PC-9 (cell line): ENCODE data around the gene IQCH. TPM values are rescaled to one million over a fixed set of nuclear protein-coding genes. Genes with fewer than 3 reads are reported as not detected.

ENCODE experiments used
- BruUV-seq: library from RNA; stranded (reverse); fragments of 400-500 nt; replicated peaks from 2 replicates; lab custom pipeline; 2021; lab: Mats Ljungman, UMichigan
- CTCF ChIA-PET: fragments of 300-600 bp; sonication (Branson Sonifier 250); formaldehyde crosslinking; loops from one replicate; lab custom pipeline; 2022; ENCODE audit warnings: antibody characterized with exemption; lab: Charles Lee
- POLR2A ChIA-PET: fragments of 300-600 bp; sonication (Branson Sonifier 250); formaldehyde crosslinking; loops from one replicate; lab custom pipeline; 2022; ENCODE audit warnings: antibody characterized with exemption; ENCODE audit not compliant: unreplicated experiment; lab: Charles Lee
- DNase-seq, 2 experiments: peaks; one replicate each; pipeline versions ENCODE4 v3.0.0 to v3.0.0-alpha.2; 2015 to 2022; ENCODE audit warnings: mixed read lengths in 1 of 2
- H2AFZ ChIP-seq: fragments of 200-600 bp; sonication (generic); 2 replicates; pipeline ENCODE4 v1.8.1; 2017; ENCODE audit warnings: antibody characterized with exemption
- H3F3A ChIP-seq: fragments of 200-600 bp; sonication (generic); 2 replicates; pipeline ENCODE4 v1.8.1; 2017; ENCODE audit warnings: antibody characterized with exemption, mild to moderate bottlenecking, low read depth; ENCODE audit not compliant: insufficient read depth
- H3K27ac ChIP-seq: fragments of 200-600 bp; sonication (generic); 2 replicates; pipeline ENCODE4 v1.6.1; 2016; ENCODE audit warnings: mixed run types
- H3K27me3 ChIP-seq: fragments of 200-600 bp; sonication (generic); 2 replicates; pipeline ENCODE4 v1.6.1; 2016; ENCODE audit warnings: low read depth, mixed run types; ENCODE audit not compliant: insufficient read depth
- H3K36me3 ChIP-seq: fragments of 200-600 bp; sonication (generic); 2 replicates; pipeline ENCODE4 v1.6.1; 2016; ENCODE audit warnings: low read depth, mixed run types
- H3K4me1 ChIP-seq: fragments of 200-600 bp; sonication (generic); replicated peaks from 2 replicates; pipeline ENCODE4 v1.6.1; 2016; ENCODE audit warnings: mixed run types; ENCODE audit not compliant: insufficient read depth
- H3K4me2 ChIP-seq: fragments of 200-600 bp; sonication (generic); 2 replicates; pipeline ENCODE4 v1.6.1; 2017; ENCODE audit warnings: mixed run types
- H3K4me3 ChIP-seq: fragments of 200-600 bp; sonication (generic); 2 replicates; pipeline ENCODE4 v1.6.1; 2016; ENCODE audit warnings: mixed run types
- H3K79me2 ChIP-seq: fragments of 200-600 bp; sonication (generic); 2 replicates; pipeline ENCODE4 v1.6.1; 2017; ENCODE audit warnings: low read depth, mixed run types
- H3K9me2 ChIP-seq: fragments of 200-600 bp; sonication (generic); 2 replicates; pipeline ENCODE4 v1.8.1; 2017; ENCODE audit warnings: mild to moderate bottlenecking; ENCODE audit not compliant: insufficient read depth
- H3K9me3 ChIP-seq: fragments of 200-600 bp; sonication (generic); 2 replicates; pipeline ENCODE4 v1.8.1; 2016; ENCODE audit warnings: low read depth; ENCODE audit not compliant: insufficient read depth
- H4K20me1 ChIP-seq: fragments of 200-600 bp; sonication (generic); 2 replicates; pipeline ENCODE4 v1.8.1; 2017; ENCODE audit not compliant: insufficient read depth
- EZH2 ChIP-seq: fragments of 200-600 bp; sonication (generic); IDR thresholded peaks from 2 replicates; pipeline ENCODE4 v1.8.0; 2017; ENCODE audit warnings: antibody characterized with exemption, low read depth
- intact Hi-C: fragments of 100-400 bp; cut with micrococcal nuclease; formaldehyde crosslinking; loops from one replicate; pipeline ENCODE4 v1.10.0; 2022; ENCODE audit not compliant: unreplicated experiment
- total RNA-seq: library from RNA; stranded (reverse); gene quantifications from 2 replicates; pipeline ENCODE4 v1.2.3, GENCODE V29; 2021
- TF ChIP-seq, protein P1 (sequence below): fragments of 200-600 bp; sonication (generic); conservative IDR thresholded peaks from 2 replicates; pipeline ENCODE4 v1.6.1; 2017; ENCODE audit warnings: mixed run types, antibody characterized with exemption, mild to moderate bottlenecking, moderate library complexity

Gene IQCH
- total RNA-seq, 1 experiment from 2014 or later: 7.5 TPM

DNA sequence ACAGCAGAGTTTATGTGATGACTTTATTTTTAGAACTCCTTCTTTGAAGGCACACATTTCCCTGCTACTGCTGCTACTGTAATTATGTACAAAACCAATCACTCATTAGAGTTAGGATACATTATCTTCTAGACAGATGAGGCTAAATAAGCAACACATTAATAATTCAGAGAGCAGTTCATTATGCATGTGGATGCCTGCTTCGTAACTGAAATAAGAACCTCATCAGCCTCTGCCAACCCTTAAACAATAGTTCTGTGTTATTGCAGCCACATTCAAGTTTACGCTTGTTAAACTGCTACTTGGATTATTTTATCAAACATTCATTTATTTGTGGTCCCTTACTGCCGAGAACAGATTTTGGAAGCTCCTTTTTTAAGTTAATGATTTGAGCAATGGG is 213.8 kb downstream of the IQCH start:
- POLR2A ChIA-PET: no interaction called here
- Histone ChIP-seq H3K36me3 (no peaks in the 10 kb centered on the region), H3K79me2 (no peaks in the 10 kb centered on the region), H3K9me3 (no peaks in the 10 kb centered on the region), H3F3A (no peaks in the 10 kb centered on the region), H3K27me3 (no peaks in the 10 kb centered on the region), H3K9me2 (no peaks in the 10 kb centered on the region), H3K4me1 (no peaks in the 10 kb centered on the region), H2AFZ (no peak overlapping the region), H3K4me3 (no peak overlapping the region), H3K27ac (no peak overlapping the region), H3K4me2 (no peak overlapping the region), H4K20me1 (no peaks in the 10 kb centered on the region)
- intact Hi-C loops: no loop called here
- CTCF ChIA-PET: no interaction called here
- no peak for DNase-seq
- BruUV-seq: no TSS peak
- TF ChIP-seq EZH2: no peak
- TF ChIP-seq, protein P1, sequence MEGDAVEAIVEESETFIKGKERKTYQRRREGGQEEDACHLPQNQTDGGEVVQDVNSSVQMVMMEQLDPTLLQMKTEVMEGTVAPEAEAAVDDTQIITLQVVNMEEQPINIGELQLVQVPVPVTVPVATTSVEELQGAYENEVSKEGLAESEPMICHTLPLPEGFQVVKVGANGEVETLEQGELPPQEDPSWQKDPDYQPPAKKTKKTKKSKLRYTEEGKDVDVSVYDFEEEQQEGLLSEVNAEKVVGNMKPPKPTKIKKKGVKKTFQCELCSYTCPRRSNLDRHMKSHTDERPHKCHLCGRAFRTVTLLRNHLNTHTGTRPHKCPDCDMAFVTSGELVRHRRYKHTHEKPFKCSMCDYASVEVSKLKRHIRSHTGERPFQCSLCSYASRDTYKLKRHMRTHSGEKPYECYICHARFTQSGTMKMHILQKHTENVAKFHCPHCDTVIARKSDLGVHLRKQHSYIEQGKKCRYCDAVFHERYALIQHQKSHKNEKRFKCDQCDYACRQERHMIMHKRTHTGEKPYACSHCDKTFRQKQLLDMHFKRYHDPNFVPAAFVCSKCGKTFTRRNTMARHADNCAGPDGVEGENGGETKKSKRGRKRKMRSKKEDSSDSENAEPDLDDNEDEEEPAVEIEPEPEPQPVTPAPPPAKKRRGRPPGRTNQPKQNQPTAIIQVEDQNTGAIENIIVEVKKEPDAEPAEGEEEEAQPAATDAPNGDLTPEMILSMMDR: no peak

DNA sequence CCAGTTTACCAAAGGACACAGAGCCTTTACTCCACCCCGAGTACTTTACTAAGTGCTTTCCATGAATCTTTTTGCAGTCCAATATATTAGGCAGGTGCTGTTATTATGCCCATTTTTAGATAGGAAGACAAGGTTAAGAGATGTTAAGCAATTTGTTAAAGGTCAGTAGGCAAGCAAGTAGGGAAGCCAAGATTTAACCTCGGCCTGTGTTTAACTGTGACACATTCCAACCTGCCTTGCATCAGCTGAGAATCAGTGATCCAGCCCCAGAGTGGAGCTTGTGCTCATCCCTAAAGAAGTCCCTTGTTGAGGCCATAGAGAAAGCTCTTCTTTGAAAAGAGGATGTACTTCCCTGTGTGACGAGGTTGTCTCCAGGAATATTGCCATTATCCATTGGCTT is 215.1 kb downstream of the IQCH start:
- H3K4me2 ChIP-seq: no peak overlapping the region
- intact Hi-C loops: no loop called here
- BruUV-seq: no TSS peak
- POLR2A ChIA-PET: no interaction called here
- no peaks in the 10 kb centered on the region for H4K20me1 ChIP-seq
- CTCF ChIA-PET: no interaction called here
- H3K27me3 ChIP-seq: no peaks in the 10 kb centered on the region
- TF ChIP-seq EZH2: no peak
- no peaks in the 10 kb centered on the region for H3F3A ChIP-seq
- DNase-seq: no peak
- no peaks in the 10 kb centered on the region for H3K9me2 ChIP-seq
- no peaks in the 10 kb centered on the region for H3K4me1 ChIP-seq
- no peaks in the 10 kb centered on the region for H3K79me2 ChIP-seq
- no peak overlapping the region for H3K27ac ChIP-seq
- no peak overlapping the region for H3K4me3 ChIP-seq
- no peaks in the 10 kb centered on the region for H3K36me3 ChIP-seq
- H2AFZ ChIP-seq: no peak overlapping the region
- no peaks in the 10 kb centered on the region for H3K9me3 ChIP-seq

DNA sequence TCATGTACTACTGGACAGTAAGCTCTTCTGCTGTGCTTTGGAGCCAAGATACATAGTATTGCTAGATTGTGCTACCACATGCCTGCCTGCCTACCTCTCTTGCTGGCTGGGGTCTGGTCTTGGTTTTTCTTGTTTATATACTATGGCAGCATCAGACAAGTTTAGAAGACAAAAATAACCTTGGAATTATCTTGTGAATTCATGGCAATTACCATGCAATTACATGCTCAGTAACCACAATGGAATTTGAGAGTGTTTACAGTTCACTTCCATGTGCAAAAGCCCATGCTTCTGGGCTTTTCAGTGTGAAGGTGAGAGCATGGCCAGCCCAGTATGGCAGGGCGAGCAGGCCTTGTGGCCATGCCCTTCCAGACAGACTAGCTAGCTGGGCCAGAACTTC is 218.4 kb downstream of the IQCH start:
- Histone ChIP-seq H3K9me2 (no peaks in the 10 kb centered on the region), H4K20me1 (no peaks in the 10 kb centered on the region), H3K36me3 (no peaks in the 10 kb centered on the region), H3K4me1 (no peaks in the 10 kb centered on the region), H3K4me3 (no peak overlapping the region), H3K9me3 (no peaks in the 10 kb centered on the region), H3K27ac (no peak overlapping the region), H3F3A (no peaks in the 10 kb centered on the region), H3K4me2 (no peak overlapping the region), H3K27me3 (no peaks in the 10 kb centered on the region), H3K79me2 (no peaks in the 10 kb centered on the region), H2AFZ (no peak overlapping the region)
- BruUV-seq: no TSS peak
- intact Hi-C loops: no loop called here
- POLR2A ChIA-PET: no interaction called here
- CTCF ChIA-PET: no interaction called here
- no peak for DNase-seq
- TF ChIP-seq, protein P1: no peak
- no peak for TF ChIP-seq EZH2

DNA sequence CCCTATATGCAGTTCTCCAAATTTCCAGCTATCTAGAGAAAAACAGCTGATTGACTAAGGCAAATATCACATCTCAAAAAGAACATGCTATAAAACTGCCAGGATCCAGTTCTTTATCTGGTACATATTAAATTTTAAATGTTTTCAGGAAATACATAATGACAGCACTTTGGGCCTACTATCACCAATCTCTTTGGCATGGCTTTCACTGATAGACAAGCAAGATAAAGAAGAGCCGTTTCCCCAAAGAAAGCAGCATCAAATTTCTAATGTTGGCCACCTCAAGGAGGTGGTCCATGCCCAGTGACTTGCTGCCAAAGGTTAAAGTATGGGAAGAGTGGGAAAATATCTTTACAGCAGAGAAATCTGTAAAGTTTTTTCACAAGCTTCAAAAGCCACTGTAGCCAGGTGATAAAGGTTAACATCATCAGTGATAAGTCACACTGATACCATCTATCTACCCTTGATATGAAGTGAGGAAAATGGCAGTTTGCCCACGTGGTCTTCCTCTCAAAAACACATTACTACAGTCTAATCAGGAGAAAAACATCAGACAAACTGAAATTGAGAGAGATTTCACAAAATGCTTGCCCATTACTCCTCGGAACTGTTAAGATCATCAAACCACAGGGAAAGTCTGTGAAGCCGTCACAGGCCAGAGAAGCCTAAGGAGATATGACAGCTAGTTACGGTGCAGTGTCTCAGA is 220.0 kb downstream of the IQCH start:
- no peak overlapping the region for H3K27ac ChIP-seq
- no peaks in the 10 kb centered on the region for H3K9me3 ChIP-seq
- DNase-seq: no peak
- no peak for TF ChIP-seq EZH2
- TF ChIP-seq, protein P1: no peak
- intact Hi-C loops: no loop called here
- H3K4me2 ChIP-seq: no peak overlapping the region
- ChIA-PET CTCF (no interaction called here), POLR2A (interaction anchor here (0.5 kb wide), 1 partner anchor 126 kb away, joined by 6 read pairs; no protein-coding TSS in a partner anchor)
- no peaks in the 10 kb centered on the region for H3F3A ChIP-seq
- H3K36me3 ChIP-seq: no peaks in the 10 kb centered on the region
- H3K9me2 ChIP-seq: no peaks in the 10 kb centered on the region
- H3K4me1 ChIP-seq: no peaks in the 10 kb centered on the region
- no TSS peak for BruUV-seq
- no peaks in the 10 kb centered on the region for H3K27me3 ChIP-seq
- H3K4me3 ChIP-seq: no peak overlapping the region
- H3K79me2 ChIP-seq: no peaks in the 10 kb centered on the region
- H4K20me1 ChIP-seq: no peaks in the 10 kb centered on the region
- H2AFZ ChIP-seq: no peak overlapping the region
